Fibroblast of peridontal ligament (primary cell): ENCODE measurements around the gene RHNO1.
"Not testable (repeated sequence)": the region's sequence is repeated elsewhere in the genome, so short reads cannot be mapped to it uniquely, and the experiment has no call there.

Experiments
- DNase-seq: peaks from one replicate; pipeline ENCODE4 v3.0.0-alpha.2; 2010; ENCODE audit errors: extremely low read depth

The RHNO1 gene

DNA sequence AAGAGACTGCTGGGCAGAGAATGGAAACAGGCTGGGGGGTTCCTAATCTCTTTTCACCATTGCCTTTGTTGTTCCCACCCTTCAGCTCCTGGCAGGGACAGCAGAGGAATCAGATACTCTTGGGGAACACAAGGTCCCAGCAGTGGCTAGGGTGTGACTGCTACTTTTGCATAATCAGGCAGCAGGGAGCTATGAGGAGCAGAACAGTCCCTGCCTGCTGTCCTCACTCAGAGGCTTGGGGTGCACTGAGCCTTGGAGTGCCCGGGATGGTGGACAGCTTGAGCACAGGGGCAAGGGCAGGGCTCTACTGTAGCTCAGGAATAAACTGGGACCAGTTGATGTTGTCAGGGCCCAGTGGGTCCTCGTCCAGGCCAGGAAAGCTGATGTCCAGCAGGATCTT lies 18.7 kb upstream of the RHNO1 start:
- DNase-seq: no peak

DNA sequence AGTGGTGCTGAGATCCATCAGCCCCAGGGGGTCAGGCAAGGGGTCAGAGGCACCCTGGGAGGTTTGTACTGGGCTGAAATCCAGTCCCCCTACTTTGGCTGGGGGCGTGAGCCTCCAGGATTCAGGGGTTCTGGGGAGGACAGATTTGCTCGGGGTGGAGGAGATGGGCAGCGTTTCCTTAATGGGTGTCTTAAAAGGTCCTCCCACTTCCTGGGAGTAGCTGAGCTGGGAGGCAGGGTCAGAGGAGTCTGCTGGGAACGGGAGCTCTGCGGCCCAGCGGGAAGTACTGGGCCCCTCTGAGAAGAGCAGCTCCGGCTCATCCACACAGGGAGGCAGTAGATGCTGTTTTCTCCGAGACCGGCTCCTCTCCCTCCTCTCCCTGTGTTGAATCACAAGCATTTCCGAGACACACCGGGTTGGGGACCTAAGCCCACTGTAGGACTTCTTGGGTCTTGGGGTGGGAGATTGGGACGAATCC lies 18.0 kb upstream of the RHNO1 start:
- DNase-seq: no peak

DNA sequence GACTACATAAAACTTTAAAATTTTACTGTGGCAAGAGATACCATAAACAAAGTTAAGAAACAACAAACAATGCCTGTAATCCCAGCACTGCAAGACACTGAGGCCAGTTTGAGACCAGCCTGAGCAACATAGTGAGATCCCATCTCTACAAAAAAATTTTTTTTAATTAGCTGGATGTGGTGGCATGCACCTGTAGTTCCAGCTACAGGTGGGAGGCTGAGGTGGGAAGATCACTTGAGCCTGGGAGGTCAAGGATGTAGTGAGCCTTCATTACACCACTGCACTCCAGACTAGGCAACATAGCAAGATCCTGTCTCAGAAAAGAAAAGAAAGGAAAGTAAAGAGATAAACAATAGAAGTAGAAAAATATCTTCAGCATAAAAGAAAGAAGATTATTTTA lies 16.9 kb upstream of the RHNO1 start:
- DNase-seq: no peak

DNA sequence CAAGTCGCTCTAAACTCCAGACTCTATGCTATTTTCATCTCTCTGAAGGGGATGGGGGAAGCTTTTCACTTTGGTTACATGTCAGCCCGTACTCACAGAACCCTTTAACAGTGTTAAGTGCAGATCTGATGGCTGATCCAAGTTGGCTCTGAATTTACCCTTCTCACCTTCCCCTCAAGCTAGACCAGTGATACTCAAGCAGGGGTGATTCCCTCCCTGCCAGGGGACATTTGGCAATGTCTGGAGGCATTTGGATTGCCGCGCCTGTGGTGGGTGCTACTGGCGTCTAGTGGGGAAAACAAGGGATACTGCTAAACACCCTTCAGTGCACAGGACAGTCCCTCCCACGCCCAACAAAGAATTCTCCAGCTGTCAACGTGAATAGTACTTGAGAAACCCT lies 14.1 kb upstream of the RHNO1 start:
- DNase-seq: no peak

DNA sequence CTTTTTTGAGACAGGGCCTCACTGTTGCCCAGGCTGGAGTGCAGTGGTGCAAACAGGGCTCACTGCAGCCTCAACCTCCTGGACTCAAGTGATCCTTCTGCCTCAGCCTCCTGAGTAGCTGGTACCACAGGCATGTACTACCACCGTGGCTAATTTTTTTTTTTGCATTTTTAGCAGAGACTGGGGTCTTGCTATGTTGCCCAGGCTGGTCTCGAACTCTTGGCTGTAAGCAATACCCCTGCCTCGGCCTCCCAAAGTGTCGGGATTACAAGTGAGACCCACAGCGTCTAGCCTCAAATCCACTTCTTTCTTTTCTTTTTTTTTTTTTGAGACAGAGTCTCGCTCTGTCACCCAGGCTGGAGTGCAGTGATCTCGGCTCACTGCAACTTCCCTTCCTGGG lies 13.6 kb upstream of the RHNO1 start:
- not testable (repeated sequence) for DNase-seq

DNA sequence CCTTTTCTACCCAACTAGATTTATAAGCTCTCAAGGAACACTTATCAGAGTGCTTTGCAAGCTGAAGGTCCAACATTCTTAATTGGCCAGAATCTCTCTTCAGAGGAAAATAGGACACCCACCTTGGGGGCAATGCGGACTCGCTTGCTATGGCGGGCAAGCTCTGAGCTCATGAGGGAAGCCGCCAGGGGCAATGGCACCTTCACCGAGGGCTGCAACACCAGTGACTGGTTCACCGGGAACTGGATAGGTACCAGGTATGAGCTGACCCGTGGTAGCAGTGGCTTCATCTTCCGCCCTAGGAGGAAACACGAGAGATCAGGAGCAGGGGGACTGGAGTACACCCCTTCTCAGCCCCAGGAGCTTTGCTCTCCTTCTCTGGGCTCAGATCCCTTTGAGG lies 12.8 kb upstream of the RHNO1 start:
- DNase-seq: no peak

DNA sequence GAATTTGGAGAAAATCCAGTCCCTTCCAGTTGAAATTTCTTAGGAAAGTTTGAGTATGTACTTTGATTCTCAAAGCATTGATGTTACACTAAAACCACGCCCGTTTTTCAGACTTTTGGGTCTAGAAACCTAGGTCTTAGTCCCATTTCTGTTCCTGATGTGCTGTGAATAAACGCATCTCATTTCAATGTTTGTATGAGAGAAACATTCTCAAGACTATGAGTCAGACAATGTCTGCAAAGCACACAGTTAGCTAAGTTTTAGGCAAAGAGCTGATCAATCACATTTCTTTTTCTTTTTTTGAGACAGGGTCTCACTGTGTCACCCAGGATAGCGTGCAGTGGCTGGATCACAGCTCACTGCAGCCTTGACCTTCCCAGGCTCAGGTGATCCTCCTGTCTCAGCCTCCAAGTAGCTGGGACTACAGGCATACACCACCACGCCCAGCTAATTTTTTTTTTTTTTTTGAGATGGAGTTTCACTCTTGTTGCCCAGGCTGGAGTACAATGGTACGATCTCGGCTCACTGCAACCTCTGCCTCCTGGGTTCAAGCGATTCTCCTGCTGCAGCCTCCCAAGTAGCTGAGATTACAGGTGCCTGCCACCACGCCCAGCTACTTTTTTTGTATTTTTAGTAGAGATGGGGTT lies 7.9 kb upstream of the RHNO1 start:
- DNase-seq: peak; percentile 68

DNA sequence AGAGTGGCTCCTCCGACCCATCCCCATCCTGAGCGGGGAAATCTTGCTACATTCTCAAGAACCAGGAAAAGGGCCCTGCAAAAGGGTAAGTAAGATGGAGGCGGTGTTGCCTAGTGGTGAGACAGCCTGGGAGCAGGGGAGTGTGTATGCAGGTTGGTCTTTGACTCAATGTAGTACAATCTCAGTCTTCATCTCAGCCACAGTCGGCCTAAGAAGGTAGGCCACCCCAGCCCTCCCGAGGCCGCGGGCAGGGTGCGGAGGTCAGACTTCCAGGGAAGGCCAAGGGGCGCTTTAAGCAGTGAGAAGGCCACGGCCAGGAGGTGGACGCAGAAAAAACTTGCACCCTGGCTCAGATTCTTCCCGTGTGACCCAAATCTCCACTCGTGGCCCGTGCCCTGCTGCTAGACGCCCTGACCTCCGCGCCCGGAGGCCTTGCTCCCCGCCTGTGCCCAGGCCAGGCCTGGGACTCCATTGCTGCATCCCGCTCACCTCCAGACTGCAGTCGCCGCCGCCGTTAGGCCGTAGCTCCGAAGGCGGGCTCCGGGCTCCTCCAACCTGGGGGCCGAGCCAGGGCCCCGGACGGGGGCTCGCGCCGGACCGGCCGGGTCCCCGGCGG lies 484 bp upstream of the RHNO1 start:
- peak; percentile 24 for DNase-seq

DNA sequence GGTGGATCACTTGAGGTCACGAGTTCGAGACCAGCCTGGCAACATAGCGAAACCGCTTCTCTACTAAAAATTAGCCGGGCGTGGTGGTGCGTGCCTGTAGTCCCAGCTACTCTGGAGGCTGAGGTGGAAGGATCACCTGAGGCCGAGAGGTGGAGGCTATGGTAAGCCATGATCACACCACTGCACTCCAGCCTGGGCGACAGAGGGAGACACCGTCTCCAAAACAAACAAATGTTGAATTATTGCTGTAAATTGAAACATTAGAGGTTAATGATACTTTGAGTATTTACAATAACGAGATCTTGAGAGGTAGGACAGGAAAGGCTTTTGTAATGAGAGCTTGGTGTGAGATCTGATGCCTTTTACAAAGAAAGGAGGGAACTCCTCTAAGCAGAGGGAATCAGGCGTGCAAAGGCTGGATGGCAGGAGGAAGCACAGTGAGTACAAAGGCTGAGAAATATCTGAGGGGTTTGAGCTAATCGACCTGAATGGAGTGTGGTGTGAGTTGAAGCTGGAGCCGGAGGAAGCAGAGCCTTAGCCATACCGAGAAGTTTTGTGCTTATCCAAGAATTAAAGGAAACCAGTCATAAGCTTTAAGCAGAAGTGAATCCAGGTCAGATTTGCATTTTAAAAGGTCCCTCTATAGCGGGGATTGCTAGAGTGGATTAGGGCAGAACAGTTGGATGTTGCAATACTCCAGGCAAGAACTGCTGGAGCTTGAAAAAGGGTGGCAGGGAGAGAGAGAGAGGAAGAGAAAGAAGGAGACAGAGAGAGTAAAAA lies 1.1 kb downstream of the RHNO1 start:
- DNase-seq: peak; percentile 68

DNA sequence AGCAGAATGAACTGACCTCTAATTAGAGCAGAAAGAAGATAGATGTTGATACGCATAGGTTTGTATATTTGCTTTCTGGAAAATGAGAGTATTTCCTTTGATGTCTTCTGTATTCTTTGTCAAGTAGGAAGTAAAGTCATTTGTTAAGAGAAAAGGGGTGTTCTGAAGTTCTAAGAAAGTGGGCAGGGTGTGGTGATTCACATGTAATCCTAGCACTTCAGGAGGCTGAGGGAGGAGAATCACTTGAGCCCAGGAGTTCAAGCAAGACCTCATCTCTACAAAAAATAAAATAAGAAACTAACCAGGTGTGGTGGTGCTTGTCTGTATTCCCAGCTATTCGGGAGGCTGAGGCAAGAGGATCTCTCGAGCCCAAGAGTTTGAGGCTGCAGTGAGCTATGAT lies 2.8 kb downstream of the RHNO1 start:
- DNase-seq: no peak

DNA sequence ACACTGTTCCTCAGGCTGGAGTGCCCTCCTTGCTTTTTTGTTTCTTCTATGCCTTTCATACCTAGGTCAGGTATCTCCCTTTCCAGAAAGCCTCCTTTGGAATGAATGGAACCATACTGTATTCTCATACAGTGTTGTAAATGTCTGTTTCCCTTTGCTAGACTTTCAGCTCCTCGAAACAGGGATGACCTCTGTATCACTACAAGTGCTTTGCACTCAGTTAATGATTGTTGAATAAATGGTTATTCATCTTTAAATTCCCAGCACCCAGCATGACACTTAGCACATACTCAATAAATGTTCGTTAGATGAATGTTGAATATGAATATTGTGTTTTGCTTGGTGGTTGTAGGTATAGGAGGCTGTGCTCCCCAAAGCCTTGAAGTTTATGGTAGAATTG lies 7.8 kb downstream of the RHNO1 start:
- DNase-seq: no peak

DNA sequence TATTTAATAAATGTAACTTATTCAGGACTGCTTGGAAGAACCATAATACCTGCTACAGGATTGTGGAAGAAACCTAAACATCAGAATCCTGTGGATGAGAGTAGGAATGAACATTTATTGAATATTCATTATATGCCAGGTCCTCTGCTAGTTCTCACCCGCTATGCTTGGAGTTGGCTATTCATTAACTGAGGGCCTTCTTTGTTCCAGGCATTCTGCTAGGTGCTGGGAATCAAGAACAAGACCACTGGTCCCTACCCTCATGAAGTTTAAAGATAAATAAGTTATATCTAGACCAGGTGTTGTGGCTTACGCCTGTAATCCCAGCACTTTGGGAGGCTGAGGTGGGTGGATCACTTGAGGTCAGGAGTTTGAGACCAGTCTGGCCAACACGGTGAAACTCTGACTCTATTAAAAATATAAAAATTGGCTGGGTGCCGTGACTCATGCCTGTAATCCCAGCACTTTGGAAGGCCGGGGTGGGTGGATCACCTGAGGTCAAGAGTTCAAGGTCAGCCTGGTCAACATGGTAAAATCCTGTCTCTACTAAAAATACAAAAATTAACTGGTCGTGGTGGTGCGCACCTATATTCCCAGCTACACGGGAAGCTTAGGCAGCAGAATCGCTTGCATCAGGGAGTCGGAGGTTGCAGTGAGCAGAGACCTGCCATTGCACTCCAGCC lies 9.9 kb downstream of the RHNO1 start:
- DNase-seq: no peak

DNA sequence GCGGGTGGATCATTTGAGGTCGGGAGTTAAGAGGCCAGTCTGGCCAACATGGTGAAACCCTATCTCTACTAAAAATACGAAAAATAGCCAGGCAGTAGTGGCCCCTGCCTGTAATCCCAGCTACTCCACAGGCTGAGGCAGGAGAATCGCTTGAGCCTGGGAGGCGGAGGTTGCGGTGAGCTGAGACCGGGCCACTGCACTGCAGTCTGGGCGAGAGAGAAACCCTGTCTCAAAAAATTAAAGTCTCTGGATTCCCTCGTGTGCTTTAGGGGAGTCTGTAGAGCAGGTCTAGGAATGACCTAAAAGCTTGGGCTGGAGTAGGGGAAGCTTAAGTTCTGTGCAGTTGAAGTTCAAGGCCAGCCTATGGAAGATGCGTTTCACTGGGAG lies 13.0 kb downstream of the RHNO1 start:
- DNase-seq: no peak

DNA sequence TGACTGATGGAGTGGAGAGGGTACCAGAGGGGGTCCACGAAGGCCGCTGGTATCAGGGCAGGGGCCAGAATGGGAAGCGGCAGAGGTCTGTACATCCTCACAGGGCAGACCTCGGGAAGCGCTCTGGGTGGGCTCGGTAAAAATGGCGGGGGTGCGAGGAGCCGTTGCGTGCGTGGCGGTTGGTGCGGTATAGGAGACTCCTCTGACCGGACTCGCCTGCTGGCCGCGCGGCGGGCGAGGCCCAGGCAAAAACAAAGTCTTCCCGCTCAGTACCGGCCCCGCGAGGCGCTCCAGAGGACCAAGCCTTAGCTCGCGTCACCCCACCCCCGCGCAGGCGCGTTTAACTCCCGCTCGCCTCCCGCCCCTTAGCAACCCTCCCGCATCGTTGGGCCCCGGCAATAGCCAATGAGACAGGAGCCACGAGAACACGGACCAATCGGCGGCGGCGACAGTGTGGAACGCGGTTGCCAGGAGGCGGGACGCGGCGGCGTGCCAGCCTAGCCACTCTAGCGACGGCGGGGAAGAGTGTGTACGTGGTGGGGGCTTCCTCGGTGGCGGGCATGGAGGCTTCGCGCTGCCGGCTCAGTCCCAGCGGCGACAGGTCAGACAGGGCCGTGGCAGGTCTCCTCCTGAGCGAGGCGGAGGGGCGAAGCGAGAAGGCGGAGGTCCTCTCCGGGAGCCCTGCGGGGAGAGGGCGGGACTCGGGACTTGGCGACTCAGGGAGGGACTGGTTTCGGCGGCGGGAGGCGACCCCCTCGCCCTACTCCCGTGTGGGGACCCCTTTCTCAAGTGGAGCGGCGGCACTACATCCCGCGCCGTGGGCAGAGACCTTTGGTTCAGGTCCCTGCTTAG lies 13.6 kb downstream of the RHNO1 start, which contains the start of gene TULP3:
Gene TULP3, plus strand, starts transcription at position 504 of the 852 bp plus-strand sequence. Its CDS starts 57 bp downstream, at position 561.
- peak; percentile 97 for DNase-seq

DNA sequence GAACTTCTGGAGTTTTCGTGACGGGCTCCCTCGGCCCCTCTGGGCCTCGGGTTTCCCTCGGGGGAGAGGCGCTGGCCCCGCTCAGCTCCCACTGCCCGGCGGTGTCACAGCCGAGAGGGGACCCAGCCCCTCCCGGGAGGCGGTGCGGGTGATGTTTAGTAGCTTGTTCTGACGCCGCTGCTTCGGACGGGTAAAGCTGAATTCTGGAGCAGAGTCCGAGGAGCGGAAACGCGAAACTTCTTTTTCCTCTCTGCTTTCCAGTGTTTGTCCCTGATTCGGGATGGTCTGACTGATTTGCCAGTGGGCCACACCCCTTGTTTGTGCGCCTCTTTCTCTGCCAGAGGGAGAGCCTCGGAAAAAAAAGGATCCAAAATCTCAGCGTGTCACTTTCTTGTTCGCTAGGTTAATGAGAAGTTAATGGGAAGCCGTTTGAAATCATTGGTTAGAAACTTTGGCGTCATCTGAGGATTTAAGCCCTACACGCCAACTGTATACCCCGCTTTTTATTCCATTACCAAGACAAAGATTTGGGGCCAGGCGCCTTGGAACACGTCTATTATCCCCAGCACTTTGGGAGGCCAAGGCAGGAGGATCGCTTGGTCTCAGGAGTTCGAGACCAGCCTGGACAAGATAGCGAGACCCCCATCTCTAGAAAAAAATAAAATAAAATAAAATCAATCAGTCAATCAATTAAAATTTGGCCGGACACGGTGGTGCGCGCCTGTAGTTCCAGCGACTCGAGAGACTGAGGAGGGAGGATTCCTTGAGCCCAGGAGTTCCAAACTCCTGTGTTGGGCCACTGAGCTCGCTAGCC lies 14.4 kb downstream of the RHNO1 start:
- peak; percentile 71 for DNase-seq

DNA sequence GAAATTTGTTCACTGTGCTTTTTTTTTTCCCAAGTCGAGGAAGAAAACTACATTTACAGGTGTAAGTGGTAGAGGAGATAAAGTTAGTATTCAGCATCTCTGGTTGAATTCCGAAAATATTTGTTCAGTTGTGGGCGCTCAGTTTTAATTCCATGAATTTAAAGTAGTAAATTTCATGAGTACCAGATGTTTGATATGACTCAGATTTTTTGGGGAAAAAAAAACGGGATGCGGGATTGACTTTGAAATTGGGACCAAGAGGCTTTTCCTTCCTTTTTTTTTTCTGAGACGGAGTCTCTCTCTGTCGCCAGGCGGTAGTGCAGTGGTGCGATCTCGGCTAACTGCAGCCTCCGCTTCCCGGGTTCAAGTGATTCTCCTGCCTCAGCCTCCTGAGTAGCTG lies 15.2 kb downstream of the RHNO1 start:
- peak; percentile 80 for DNase-seq

DNA sequence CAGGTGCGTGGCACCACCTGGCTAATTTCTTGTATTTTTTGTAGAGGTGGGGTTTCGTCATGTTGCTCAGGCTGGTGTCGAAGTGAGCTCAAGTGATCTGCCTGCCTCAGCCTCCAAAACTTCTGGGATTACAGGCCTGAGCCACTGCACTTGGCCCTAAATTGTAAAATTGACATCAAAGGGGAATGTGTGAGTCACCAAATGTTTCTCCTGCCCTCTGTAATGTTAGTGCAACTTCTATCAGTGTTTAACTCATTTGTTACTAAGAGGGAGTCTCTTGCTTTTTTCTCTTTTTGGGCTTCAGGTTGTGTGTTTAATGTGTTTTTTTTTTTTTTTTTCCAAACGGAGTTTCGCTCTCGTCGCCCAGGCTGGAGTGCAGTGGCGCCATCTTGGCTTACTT lies 16.0 kb downstream of the RHNO1 start:
- peak; percentile 95 for DNase-seq

DNA sequence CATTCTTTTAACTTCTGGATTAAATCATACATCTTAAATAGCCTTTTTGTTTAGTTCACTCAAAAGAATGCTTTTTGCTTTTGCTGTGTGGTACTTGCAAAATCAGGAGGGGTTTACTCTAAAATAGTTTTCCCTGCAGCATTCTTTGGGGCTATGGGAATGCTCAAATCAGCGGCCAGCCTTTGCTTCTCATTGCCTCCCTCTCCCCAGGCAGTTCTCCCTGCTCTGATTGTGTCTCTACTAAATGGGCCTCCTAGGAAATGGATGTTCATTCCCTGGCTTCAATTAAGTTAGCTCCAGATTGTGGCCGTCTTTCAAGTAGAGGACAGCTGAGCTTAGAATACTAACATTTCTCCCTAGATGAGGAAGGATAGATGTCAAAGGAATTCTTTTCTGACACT lies 18.0 kb downstream of the RHNO1 start:
- DNase-seq: peak; percentile 85

DNA sequence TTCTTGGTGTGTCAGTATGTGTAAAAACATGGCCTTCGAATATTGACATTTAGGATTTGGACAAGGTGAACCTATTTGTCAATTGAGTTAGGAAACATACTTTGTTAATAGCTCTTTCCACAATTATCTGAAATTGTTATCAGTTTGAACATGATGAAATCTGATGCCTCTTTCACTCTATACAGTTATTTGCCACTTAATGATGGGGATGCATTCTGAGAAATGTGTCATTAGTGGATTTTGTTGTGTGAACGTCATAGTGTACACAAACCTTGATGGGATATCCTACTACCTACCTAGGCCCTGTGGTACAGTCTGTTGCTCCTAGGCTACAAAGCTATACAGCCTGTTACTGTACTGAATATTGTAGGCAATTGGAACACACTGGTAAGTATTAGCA lies 18.5 kb downstream of the RHNO1 start:
- no peak for DNase-seq

DNA sequence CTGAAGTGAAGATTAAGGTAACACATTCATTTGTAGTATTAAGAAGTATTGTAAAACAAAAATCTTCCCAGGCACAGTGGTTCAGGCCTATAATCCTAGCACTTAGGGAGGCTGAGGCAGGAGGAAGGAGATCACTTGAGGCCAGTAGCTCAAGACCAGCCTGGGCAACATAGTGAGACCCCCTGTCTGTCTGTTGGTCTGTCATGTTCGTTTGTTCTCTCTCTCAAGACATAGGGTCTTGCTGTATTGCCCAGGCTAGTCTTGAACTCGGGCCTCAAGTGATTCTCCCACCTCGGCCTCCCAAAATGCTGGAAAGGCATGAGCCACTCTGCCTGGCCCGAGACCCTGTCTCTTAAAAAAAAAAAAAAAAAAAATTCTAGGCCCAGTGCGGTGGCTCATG lies 20.4 kb downstream of the RHNO1 start:
- no peak for DNase-seq

DNA sequence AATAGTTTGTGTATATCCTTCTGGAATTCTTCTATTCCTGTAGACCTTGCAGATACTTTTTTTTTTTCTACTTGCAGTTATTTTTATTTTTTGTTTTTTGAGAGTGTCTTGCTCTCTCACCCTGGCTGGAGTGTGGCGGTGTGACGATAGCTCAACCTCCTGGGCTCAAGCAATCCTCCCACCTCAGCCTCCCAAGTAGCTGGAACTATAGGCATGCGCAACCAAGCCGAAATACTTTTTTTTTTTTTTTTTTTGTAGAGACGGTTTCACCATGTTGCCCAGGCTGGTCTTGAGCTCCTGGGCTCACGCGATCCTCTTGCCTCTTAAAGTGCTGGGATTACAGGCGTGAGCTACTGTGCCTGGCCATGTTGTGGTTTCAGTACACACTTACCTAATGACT lies 23.6 kb downstream of the RHNO1 start:
- no peak for DNase-seq
